ENCODE results near the gene ITFG2. TPM values are rescaled to one million over a fixed set of nuclear protein-coding genes. Genes with fewer than 3 reads are reported as not detected.

Gene ITFG2
- 14.3 and 21.0 TPM in 2 replicates for total RNA-seq

GRCh38 chr12:2812290-2813213 is at the start of gene ITFG2:
ITFG2 (plus strand) TSS chr12:2812668; CDS start chr12:2812761, 93 bp downstream.

GRCh38 chr12:2794736-2795289 is 17.7 kb upstream of the ITFG2 start, which contains the start of gene FKBP4:
FKBP4 (plus strand) TSS chr12:2794970; CDS start chr12:2795140, 170 bp downstream.

DNA sequence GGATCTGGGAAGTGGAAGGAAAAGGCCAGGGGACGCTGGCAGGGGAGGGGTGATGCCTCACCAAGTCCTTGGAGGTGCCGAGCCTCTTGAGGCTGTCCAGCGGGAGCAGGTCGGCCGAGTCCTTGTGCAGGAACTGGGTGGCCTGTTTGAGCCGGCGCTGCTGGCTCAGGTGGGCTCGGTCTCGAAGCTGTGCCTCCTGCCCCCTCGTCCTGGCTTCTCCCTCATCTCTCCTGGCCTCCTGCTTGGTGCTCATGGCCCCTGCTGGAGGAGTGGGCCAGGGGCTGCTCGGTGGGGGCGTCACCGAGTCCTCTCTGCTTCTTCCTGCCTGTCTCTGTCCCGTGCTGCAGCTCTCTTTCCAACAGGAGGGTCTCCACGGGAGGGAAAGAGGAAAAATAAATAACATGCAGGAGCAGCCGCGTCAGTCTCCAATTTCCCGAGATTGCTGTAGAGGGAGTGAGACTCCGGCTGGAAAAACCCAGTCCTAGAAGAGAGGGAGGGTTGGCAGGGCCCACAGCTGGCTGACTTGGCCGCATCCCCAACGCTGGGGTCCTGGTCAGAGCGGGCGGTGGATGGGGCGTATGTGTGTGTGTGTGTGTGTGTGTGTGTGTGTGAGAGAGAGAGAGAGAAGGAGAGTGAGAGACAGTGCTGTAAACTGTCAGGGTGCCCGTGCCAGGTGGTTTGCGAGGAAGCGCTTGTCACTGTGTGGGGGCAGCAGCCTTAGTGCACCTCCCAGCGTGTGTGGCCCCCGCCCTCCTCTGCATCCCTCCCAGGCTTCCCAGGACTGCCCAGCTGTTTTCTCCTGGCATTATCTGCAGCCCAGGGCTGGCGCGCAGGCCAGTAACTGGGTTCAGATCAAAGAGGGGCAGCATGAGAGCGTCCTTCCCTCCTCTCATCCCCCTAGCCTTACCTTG is 22.4 kb downstream of the ITFG2 start, which contains the start of gene NRIP2:
Gene NRIP2, minus strand, starts transcription at position 455 of the 911 bp plus-strand sequence. Its CDS starts 52 bp downstream, at position 403.

GRCh38 chr12:2857021-2857431 is 44.6 kb downstream of the ITFG2 start, which contains the start of gene TEX52:
TEX52 (minus strand) TSS chr12:2857039; CDS start chr12:2857026, 13 bp downstream.

Other genes starting within 250 kb of the ITFG2 start
- 21.6 and 29.3 TPM in 2 replicates for gene FKBP4, start 17.7 kb upstream of the ITFG2 start, total RNA-seq
- gene NRIP2, start 22.4 kb downstream of the ITFG2 start, total RNA-seq, result under 0.01 TPM in 1 of 2 replicates, not detected in the other
- gene TEX52, start 44.4 kb downstream of the ITFG2 start, total RNA-seq, result not detected in 2 replicates
- gene FOXM1, start 64.5 kb downstream of the ITFG2 start, total RNA-seq, result 1.3 and 2.0 TPM in 2 replicates
- 7.3 and 15.0 TPM in 2 replicates for gene RHNO1, start 64.6 kb downstream of the ITFG2 start, total RNA-seq
- gene TULP3, start 78.2 kb downstream of the ITFG2 start, total RNA-seq, result 14.3 and 14.8 TPM in 2 replicates
- gene TEAD4, start 146.7 kb downstream of the ITFG2 start, total RNA-seq, result 2.5 and 3.6 TPM in 2 replicates

Measured in bronchial smooth muscle cell (primary cell).